Measurements from ENCODE around the gene SIX1. TPM values are rescaled to one million over a fixed set of nuclear protein-coding genes. Genes with fewer than 3 reads are reported as not detected.

Gene SIX1
- total and polyA plus RNA-seq, 2 experiments from 2014 or later: 0.35 to 0.71 TPM

- H3K4me1 ChIP-seq (ENCODE audit: insufficient read depth): 0 out of 2 replicates have a peak, but pooled peaks cover 5% of the 10 kb centered on the region
- H3K4me3 ChIP-seq: no peak overlapping the region
- H3K36me3 Mint-ChIP-seq (ENCODE audit: low read depth): no peaks in the 10 kb centered on the region; the same call in 2 of the 3 replicates
- no peaks in the 10 kb centered on the region for H3F3A ChIP-seq (replicated peaks; ENCODE audit: low read depth)
- H4K20me1 ChIP-seq (replicated peaks; ENCODE audit: insufficient read depth): no peaks in the 10 kb centered on the region
- no peaks in the 10 kb centered on the region for H3K36me3 ChIP-seq (ENCODE audit: insufficient read depth)
- no peak overlapping the region for H3K4me2 ChIP-seq
- TF ChIP-seq POLR2AphosphoS5 (IDR thresholded peaks at IDR 0.05; ENCODE audit: low read depth): no peak
- TF ChIP-seq EZH2 (IDR thresholded peaks at IDR 0.05; ENCODE audit: low read depth, unreplicated experiment): no peak
- no peak for TF ChIP-seq ZNF114 (CRISPR knock-in tag; IDR thresholded peaks at IDR 0.05)
- TF ChIP-seq ETS1 (IDR thresholded peaks at IDR 0.05): no peak
- TF ChIP-seq REST (IDR thresholded peaks at IDR 0.05; ENCODE audit: unreplicated experiment): no peak
- no peak for TF ChIP-seq CTCF (conservative IDR thresholded peaks at IDR 0.05; ENCODE audit: low read depth in 2 of 2)
- no peak for TF ChIP-seq ZNF462 (CRISPR knock-in tag; IDR thresholded peaks at IDR 0.05)
- TF ChIP-seq CREB1 (CRISPR knock-in tag; IDR thresholded peaks at IDR 0.05; ENCODE audit: low read depth): no peak
- no peak for TF ChIP-seq ZNF331 (CRISPR knock-in tag; IDR thresholded peaks at IDR 0.05; ENCODE audit: low read depth)
- no peak for TF ChIP-seq STAT1 (IDR thresholded peaks at IDR 0.05; ENCODE audit: unreplicated experiment)
- TF ChIP-seq NANOG (IDR thresholded peaks at IDR 0.05; ENCODE audit: borderline replicate concordance): no peak
- TF ChIP-seq JUNB (IDR thresholded peaks at IDR 0.05; ENCODE audit: unreplicated experiment): no peak
- TF ChIP-seq EZH2phosphoT487 (IDR thresholded peaks at IDR 0.05; ENCODE audit: unreplicated experiment): no peak
- no peaks in the 10 kb centered on the region for H3K79me2 ChIP-seq (replicated peaks; ENCODE audit: insufficient read depth)
- no peak overlapping the region for H3K4me3 Mint-ChIP-seq
- ATAC-seq (no peak), DNase-seq (ENCODE audit: low spot score) (no peak)
- no peak overlapping the region for H2AFZ ChIP-seq
- no peaks in the 10 kb centered on the region for H3K9me3 Mint-ChIP-seq
- H3K27ac ChIP-seq (ENCODE audit: low read depth): no peak overlapping the region
- no peaks in the 10 kb centered on the region for H3K9me2 ChIP-seq (ENCODE audit: insufficient read depth)
- no peak overlapping the region for H3K27ac Mint-ChIP-seq
- no peaks in the 10 kb centered on the region for H3K4me1 Mint-ChIP-seq
- no peaks in the 10 kb centered on the region for H3K27me3 ChIP-seq (ENCODE audit: insufficient read depth)
- peaks cover 3% of the 10 kb centered on the region for H3K27me3 Mint-ChIP-seq (ENCODE audit: insufficient read depth, low read depth, poor library complexity)
These were observed 21.7 kb upstream of the SIX1 start for GRCh38 chr14:60670989-60671388.
